AG10803 (cell line): ENCODE measurements around the gene SELENOP.

Source experiments
- DNase-seq: peaks from one replicate; pipeline ENCODE4 v3.0.0; 2010; ENCODE audit warnings: low read depth
- H3K4me3 ChIP-seq: 2 replicates; pipeline ENCODE4 v1.5.1; 2011; ENCODE audit warnings: mild to moderate bottlenecking, low read length, control low read depth
- TF ChIP-seq, protein P1 (sequence below): conservative IDR thresholded peaks from 2 replicates; pipeline ENCODE4 v1.5.1; 2011; ENCODE audit warnings: mild to moderate bottlenecking, low read length, control low read depth, inconsistent platforms

Gene SELENOP

GRCh38 chr5:42812620-42813019 lies 928 bp upstream of the SELENOP start:
- TF ChIP-seq, protein P1, sequence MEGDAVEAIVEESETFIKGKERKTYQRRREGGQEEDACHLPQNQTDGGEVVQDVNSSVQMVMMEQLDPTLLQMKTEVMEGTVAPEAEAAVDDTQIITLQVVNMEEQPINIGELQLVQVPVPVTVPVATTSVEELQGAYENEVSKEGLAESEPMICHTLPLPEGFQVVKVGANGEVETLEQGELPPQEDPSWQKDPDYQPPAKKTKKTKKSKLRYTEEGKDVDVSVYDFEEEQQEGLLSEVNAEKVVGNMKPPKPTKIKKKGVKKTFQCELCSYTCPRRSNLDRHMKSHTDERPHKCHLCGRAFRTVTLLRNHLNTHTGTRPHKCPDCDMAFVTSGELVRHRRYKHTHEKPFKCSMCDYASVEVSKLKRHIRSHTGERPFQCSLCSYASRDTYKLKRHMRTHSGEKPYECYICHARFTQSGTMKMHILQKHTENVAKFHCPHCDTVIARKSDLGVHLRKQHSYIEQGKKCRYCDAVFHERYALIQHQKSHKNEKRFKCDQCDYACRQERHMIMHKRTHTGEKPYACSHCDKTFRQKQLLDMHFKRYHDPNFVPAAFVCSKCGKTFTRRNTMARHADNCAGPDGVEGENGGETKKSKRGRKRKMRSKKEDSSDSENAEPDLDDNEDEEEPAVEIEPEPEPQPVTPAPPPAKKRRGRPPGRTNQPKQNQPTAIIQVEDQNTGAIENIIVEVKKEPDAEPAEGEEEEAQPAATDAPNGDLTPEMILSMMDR, result no peak
- no peak for DNase-seq
- H3K4me3 ChIP-seq, result no peak overlapping the region

GRCh38 chr5:42810834-42811590 lies 680 bp downstream of the SELENOP start:
- no peak for DNase-seq
- peak overlapping the region; percentile 11 for H3K4me3 ChIP-seq

GRCh38 chr5:42808888-42809611 lies 2.6 kb downstream of the SELENOP start:
- no peak for DNase-seq
- TF ChIP-seq, protein P1, result no peak
- H3K4me3 ChIP-seq, result no peak overlapping the region

More at GRCh38 chr5:42810834-42811590, 680 bp downstream of the SELENOP start:
- TF ChIP-seq, protein P1, result no peak

DNA sequence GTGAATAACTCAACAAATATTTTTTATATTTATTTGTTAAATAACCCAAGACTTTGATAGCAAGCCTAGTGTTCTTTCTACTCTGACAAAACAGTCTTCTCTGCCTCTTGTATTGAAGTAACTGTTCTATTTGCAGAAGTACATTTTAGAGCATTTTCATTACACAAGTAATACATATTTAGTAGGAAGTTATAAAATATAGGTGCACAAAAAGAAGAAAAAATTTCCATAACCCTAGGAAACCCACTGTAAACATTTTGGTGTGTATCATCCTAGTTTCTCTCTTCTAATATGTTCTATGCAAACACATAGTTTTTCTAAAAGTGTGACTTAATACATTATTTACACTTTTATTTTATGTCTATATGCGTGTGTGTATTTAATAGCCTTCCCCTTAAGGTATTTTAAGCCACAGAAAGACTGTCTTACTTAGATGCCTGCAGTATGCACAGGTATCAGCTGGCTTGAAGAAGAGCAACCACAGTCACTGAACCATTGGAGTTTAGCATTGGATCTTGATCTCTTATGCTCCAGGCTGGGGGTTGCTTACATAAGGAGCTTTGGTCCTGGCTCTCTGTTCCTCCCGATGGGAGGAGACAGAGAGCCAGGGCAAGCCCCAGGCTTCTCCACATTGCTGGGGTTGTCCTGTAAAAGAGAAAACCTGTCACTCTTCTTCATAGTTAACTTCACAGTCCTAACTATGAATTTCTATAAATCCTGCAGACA lies 3.8 kb downstream of the SELENOP start:
- TF ChIP-seq, protein P1, result no peak

DNA sequence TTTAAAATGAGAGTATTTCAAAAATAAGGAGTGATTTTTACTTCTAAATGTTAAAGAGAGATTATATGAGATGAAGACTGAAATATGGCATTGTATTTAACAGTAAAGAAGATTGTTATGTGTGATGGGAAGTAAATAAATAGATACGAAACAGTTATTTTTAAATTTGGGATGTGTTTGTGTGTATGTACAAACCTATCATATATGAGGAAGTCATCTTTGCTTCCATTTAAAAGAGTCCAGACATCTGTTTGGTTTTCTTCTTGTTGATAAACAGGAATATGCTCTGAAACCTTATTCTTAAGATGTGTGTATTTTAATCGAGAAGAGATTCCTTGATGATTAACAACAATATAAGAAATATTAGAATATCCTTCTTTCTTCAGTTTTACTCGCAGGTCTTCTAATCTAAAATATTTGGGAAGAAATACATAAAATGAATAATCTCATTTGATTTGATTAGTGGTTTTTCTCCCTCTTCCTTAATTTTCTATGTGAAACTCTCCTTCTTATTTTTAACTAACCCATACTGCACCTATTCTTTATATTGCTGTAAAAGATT lies 4.9 kb downstream of the SELENOP start:
- H3K4me3 ChIP-seq, result no peak overlapping the region
- TF ChIP-seq, protein P1, result no peak
- DNase-seq, result no peak

More for the DNA sequence above, 3.8 kb downstream of the SELENOP start:
- DNase-seq, result no peak
- no peak overlapping the region for H3K4me3 ChIP-seq

DNA sequence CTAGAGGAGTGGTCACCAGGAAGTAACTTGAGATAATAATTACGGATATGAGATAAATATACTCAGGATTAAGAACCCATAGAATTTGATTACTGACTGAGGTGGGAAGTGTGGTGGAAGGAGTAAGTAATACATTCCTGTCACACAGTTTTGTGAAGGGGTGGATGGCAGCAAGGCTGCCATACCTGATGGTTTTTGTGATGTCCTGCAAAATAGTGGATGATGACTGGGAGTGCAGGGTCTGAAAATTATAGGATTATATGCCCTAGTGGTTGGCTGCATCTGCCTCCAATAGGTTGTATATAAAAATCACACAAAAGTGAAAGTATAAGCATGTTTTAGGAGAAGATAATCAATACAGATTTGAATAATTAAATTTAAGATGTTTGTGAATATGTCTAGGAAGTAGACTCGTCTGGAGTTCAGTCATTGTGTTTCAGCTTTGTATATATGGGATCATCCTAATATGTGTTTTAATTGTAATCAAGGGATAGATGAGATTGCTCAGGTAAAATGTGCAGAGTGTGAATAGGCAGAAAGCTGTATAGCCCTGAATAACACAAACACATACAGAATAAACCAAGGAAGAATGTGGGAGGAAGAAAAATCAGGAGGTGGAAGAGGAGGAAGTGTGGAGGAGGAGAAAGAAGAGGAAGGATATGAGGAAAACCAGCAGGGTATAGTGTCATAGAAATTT lies 5.5 kb downstream of the SELENOP start:
- H3K4me3 ChIP-seq, result no peak overlapping the region
- TF ChIP-seq, protein P1, result no peak
- DNase-seq, result no peak
